NCI-H2196 treated with DMSO at 0.1 percent for 48 hours (cell line): ENCODE results near the gene CIZ1.

Experiments used
- DNase-seq: peaks from one replicate; lab custom pipeline; 2025; ENCODE audit not compliant: unreplicated experiment; lab: John Stamatoyannopoulos, UW

Gene CIZ1

DNA sequence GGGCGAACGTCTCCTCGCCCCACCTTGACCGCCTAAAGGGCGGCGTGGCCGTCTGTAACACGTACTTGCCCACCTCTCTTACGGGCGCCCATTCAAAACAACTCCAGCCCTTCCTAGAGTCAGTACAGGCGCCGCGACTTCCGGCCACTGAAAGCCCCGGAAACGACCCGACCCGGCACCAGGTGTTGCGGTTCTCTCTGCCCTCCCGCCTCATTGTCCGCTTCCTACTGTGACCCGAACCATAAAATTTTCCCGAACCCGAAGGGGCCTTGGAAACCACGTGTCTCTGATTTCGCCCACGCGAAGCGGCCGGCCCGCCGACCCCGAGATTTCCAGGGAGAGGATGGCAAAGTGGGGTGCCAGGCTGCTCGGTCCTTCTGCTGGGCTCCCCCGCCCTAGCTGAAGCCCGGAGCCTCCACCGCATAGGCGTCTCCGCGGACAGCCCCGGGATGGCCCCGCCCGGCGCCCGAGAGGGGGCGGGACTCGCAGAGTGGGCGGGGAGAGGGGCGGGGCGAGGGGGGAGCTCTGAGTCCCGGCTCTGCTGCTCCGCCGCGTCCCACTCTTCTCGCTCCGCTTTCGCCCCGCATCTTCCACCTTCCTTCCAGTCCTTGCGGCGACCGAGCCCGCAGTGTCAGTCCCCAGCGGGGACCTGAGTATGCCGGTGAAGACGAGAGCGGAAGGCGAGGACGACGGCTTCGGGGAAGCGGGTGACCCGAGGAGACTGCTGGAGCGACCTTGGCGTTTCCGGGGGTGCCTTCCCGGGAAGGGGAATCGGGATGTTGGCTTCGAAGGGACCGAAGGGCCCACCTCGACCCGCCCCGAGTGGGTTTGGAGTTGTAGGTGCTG lies 63.2 kb downstream of the CIZ1 start:
- DNase-seq: peak; percentile 78

DNA sequence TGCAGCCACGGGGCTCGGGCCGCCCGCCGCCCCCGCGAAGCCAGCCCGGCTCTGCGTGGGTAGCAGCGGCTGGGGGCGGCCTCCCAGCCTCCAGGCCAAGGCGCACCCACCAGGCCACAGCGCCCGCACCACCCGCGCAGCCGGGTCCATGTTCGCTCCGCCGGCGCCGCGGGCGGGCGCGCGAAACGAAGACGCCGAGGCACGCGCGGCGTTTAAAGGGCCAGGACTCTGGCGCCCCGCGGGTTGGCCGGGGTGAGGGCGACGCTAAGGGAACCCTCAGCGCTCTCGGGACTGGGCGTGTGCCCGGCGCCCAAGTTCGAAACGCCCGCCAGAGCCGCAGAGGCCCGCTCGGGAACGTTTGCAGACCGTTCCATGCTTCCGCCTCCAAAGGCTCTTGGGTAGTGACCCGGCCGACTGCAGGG lies 63.8 kb downstream of the CIZ1 start, which contains the start of gene PTGES2:
Gene PTGES2, minus strand, starts transcription at position 162 of the 422 bp plus-strand sequence. Its CDS starts 12 bp downstream, at position 150.
- DNase-seq: peak; percentile 49

DNA sequence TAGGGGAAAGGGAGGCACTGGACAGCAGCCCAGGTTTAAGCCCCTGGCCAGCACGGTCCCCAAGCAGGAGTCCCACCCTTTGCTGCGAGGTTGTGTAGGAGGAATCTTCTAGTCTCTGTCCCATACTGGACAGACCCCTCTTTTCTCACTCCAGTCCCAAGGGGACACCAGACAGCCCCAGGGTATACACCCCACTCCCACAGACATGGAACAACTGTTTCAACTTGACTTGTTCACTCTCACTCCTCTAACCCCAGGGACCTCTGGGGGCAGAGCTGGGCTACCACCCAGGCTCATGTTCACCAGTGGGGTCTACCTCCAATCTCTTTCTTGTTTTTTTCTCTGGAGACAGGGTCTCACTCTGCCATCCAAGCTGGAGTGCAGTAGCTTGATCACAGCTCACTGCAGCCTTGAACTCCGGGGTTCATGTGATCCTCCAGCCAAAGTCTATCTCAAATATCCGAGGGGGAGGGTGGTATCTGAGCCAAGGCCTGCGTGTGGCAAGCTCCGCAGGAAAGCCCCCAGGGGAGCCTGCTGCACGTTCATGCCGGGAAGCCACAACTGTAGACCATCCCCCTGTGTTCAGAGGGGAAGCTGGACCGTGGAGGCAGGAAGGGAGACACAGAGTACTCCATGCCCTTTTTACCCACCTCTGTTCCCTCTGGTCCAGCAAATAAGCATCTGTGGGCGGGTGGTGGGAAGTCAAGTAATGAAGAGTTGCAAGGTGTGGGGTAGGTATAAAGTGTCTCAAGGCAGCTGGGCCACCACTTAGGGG lies 65.6 kb downstream of the CIZ1 start:
- no peak for DNase-seq

DNA sequence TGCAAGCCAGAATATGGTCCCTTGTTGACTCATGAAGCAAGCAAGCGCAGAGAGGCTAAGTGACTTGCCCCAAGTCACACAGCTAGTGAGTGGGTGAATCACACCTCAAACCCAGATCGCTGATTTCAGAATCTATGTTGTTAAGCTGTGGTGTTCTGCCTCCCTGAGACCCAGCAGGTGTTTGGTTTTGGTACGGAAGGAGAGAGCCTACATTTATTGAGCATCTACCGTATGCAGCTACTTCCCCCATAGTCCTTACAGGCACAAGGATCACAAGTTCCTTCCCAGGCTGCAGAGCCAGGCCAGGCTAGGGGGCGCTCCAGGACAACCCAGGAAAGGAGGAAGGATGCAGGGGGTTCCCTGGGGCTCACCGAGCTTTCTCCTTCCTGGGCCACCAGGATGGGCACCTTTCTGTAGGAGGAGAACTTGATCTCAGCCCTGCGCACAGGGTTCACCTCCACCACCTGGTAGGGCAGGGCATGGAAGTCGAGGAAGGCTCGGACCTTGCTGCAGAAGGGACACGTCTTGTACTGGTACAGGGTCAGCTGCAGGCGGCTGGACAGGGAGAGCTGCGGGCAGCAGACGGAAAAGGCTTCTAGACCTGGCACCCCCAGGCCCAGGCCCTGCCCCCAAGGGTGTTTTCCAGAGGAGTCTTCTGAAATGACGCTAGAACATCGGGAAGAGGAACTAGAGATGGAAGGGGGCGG lies 66.3 kb downstream of the CIZ1 start:
- DNase-seq: peak; percentile 21

DNA sequence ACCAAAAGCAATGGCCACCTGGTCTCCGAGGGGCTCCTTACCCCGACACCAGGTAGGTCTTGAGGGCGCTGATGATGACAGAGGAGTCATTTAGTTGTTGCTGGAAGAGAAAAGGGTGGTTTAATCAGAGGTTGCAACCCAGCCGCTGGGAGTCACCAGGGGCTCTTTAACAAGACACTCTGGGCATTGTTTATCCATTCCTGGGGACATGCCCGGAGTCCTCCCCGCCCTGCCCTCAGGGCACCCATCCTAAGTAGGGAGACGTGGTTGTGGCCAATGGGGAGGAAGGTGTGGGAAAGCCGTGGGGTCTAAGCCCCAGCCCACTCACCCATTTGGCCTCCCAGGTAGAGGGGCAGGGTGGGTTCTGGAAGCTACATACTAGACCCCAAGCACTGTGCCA lies 66.9 kb downstream of the CIZ1 start:
- DNase-seq: no peak

DNA sequence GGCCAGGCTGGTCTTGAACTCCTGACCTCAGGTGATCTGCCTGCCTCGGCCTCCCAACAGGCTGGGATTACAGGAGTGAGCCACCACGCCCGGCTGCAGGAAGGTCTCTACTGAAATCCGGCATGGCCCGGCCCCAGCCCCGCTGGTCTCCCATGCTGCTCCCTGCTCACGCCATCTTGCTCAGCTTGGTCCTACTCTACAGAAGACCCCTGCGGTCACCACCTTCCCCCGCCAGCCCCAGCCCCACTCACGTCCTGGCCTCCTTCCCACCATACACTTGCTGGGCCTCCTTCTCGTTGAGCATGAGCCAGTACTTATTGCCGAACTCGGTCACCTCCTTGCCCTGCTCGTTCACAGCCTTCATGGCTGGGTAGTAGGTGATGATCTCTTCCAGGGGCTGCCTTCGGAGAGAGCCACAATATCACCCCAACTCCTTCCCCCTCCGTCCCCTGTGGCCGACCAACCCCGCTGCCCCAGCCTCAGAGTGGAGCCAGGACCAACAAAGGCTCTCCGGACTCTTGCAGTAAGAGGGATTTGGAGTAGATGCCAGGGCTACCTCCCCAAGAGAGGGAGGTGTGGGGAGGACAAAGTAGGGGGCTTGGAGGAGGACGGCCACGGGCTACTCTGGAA lies 67.8 kb downstream of the CIZ1 start:
- DNase-seq: no peak

DNA sequence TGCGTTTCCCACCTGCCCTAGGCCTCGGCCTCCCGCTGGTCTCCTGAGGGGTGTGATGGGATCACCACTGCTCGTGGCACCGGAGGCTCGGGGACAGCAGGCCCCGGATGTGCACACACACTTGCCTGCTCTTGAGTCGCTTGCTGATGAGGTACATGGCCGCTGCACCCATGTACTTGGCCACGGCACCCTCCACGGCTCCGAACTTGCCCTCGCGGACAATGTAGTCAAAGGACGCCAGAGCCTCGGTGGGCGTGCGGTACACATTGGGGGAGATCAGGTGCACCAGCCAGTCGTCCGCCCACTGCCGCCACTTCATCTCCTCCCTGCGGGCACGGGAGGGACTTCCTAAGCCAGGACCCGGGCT lies 68.6 kb downstream of the CIZ1 start:
- DNase-seq: no peak

DNA sequence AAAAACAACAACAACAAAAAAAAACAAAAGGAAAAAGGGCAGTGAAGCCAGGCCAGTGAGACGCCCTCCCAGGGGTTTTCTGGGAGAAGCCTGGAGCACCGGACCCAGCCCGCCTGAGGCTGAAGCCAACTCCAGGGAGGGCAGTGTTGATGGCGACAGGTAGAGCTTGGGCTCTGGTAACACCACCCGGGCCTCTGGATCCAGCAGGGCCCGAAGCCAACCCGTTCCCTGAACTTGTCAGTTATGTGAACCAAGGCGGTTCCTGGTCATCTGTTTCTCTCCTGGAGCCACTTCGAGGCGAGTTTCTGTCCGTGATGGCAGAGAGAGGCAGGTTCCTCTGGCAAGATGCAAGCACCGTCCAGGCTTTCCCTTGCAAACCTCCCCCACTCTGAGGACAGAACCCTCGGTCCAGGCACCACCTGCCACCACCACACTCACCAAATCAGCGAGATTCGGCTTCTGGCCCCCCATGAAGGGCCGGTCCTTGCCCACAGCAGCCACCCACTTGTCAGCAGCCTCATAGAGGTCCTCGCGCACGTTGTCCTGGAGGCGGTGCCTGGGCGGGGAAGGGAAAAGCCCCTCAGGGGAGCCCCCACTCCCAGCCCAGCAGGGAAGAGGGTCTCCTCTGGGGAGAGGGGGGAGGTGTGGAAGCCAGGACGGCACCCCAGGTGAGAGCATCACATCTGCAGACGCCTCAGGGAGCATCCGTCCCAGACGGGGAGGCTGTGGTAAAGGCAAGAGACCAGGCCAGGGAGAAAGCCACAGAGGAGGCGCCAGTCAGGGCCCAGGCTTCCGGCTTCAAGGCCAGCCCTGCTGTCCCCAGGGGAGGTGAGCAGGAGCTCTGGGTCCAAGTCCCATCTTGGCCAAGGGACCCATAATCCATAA lies 69.2 kb downstream of the CIZ1 start:
- no peak for DNase-seq

DNA sequence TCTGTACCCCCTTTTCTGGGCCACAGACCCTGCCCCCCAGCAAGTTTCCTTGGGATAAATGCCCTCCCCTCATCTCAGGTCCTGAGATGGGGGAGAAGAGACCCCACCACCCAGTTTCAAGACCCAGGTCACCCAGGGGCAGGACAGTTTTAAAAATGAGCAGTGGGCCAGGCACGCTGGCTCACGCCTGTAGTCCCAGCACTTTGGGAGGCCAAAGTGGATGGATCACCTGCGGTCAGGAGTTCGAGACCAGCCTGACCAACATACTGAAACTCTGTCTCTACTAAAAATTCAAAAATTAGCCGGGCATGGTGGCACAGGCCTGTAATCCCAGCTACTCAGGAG lies 69.9 kb downstream of the CIZ1 start:
- no peak for DNase-seq

DNA sequence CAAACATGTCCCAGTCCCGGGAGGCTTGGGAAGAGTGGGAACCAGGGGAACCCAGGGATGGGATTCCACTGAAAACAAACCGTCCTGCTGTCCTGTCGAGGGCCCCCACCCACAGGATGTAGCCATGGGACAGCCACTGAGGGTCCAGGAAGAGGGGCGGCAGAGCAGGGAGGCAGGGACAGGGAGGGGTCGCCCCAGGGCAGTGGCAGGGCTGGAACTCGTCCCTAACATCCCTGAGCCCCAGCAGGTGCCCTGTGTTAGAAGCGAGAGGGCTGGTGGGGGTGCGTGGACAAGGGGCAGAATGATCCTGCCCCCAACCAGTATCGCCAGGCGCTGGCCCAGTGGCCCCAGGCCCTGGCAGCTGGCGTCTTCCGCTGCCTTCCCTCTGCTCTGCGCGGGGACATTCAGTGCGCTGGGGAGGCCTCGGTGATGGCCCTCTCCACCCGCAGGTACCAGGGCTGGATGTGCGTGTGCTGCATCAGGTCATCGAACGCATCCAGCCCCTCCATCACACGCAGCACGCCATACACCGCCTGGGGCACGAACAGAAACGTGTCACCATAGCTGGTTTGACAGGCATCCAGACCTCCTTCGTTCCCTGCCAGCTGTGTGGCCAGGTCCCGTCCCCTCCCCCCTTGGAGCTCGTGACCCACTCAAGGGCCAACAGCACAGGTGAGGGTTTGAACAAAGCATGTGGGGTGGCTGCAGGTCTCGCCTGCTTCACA lies 70.5 kb downstream of the CIZ1 start:
- DNase-seq: no peak

DNA sequence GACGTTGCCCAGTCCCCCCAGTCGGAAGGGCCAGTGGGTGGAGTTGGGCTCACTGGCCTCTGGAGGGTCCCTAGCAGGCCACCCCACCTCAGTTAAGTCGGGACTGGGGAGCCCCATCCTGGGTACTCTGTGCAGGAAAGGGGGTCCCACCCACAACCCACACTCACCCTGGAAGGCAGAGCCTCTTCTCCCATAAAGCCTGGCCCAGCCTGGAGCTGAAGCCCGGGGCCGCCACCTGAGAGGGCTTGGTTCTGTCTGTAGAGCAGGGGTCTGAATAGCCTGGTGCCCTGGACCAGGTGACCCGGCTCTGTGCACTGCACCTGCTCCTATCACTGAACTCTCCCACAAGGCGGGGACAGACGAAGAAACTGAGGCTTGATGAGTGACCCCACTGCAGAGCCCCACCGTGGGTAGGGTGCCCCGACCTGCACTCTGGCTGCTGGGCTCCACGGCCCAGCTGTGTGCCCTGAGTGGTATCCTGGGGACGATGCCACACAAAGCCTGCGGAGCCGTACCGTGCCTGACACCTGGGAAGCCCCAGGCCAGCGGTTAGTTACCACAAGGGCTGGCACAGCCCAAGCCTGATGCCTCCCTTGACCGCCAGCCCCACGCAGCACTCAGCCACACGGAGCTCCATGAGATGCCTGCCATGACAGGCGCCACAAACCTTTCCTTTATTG lies 71.2 kb downstream of the CIZ1 start:
- no peak for DNase-seq

DNA sequence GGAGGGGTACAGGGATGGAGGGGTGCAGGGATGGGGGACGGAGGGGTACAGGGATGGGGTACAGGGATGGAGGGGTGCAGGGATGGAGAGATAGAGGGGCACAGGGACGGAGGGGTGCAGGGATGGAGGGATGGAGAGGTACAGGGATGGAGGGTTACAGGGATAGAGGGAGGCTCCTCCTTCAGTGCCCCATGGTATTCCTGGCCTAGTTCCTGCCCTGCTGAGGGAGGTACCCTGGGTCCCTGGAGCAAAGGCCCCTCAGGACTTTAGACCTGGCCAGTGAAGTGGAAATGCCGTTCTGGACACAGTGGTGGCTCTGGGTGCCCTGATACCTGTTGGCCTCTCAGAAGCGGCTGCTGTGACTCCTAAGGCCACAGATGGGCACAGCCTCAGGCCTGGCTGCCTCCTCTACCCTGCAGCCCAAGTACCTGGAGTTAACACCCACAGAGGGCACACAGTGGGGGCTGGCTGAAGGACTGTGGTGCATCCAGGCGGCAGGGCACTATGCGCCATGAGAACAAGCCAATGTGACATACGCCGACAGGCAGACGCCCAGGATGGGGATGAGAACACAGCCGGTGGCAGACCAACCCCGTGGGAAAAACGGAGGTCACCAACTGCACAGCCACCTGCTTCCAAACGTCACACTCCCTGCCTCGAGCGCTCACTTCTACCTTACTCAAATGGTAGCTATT lies 72.3 kb downstream of the CIZ1 start:
- no peak for DNase-seq

DNA sequence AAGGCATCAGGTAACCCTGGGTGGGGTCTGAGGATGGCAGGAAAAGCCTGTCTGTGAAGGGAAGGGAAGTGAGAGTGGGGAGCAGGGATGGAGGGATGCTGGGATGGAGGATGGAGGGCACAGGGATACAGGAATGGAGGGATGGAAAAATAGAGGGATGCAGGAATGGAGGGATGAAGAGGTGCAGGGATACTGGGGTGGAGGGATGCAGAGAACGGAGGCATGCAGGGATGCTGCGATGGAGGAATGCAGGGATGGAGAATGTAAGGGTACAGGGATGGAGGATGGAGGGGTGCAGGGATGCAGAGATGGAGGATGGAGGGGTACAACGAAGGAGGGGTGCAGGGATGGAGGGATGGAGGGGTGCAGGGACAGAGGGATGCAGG lies 72.9 kb downstream of the CIZ1 start:
- DNase-seq: no peak

DNA sequence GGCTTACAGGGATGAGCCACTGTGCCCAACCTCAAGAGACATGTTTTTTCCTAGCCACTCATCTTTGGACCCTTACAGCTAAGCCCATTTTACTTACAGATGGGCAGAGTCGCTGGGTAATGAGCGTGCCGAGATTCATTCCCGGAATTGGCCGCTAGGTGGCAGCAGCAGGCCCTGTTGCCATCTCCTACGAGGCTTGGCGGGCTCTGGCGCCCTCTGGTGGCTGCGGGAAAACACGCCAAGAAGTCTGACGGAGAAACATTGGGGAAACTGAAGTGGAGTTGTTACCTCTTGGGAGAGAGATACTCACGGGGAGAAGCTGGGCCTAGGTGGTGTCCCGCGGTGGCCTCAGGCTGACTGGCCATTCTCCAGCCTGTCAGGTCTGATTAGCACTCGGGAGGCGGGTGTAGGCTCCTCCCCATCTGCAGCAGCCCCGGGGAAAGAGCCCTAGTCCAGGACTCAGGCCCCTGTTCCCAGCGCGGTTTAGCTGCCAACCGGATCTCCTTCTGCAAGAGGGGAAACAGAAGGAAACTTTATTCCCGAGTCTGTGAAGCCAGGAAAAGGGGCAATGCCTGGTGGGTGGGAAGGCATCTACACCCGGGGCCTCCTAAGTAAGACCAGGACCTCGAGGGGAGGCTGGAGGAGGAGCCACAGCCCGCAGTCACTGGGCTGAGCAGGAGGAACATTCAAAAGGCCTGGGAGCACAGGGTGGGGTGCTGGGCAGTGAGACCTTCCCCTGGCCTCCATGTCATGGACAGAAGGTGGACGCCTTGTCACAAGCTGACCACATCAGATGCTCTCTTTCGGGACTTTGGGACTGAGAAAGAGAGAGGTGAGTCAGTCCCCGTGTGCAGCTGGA lies 73.5 kb downstream of the CIZ1 start:
- DNase-seq: peak; percentile 58

DNA sequence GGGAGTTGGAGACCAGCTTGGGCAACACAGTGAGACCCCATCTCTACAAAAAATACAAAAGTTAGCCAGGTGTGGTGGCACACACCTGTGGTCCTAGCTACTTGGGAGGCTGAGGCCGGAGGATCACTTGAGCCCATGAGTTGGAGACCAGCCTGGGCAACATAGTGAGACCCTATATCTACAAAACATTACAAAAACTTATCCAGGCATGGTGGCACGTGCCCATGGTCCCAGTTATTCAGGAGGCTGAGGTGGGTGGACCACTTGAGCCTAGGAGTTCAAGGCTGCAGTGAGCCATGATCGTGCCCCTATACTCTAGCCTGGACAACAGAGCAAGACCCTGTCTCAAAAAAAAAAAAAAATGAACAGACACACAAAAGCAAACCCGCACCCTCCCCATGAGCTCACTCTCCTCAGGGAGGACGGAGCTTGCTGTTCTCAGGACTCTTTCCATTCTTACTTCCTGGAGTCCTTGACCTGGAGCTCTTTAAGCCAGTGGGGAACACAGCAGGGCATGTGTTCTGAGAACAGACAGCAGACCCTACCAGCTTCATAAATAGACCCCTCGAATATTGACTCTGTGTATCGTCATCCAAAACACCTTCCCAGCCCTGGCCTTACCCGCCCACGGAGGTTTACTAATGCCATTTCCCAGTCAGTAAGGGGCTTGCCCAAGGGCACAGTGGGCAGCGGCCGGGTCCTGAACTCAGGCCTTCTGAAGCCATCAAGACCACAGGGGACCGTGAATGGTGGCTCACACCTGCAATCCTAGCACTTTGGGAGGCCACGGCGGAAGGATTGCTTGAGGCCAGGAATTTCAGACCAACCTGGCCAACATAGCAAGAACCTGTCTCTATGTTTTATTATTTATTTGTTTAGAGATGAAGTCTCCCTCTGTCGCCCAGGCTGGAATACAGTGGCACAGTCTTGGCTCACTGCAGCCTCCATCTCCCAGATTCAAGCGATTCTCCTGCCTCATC lies 75.0 kb downstream of the CIZ1 start:
- no peak for DNase-seq
